Body of pancreas (tissue), 4 donors: Measurements from ENCODE around the gene GTF2A2. TPM values are rescaled to one million over a fixed set of nuclear protein-coding genes. Genes with fewer than 3 reads are reported as not detected.

Experiments
- ATAC-seq: fragments of 150-250 bp; one replicate; pipeline ENCODE4 v1.9.1; 2016
- DNase-seq, 4 donors: peaks; one replicate each; pipeline ENCODE4 v3.0.0-alpha.2; 2019
- H3K27ac ChIP-seq, 4 donors: fragments of 200-600 bp; sonication (generic); 1 replicate in 3 of 4; 2 replicates in 1 of 4; pipeline versions ENCODE4 v1.5.1 to v1.6.1; 2016 to 2019; ENCODE audit warnings: mild to moderate bottlenecking in 1 of 4, mixed read lengths in 1 of 4, moderate library complexity in 1 of 4
- H3K27me3 ChIP-seq, 2 donors: fragments of 200-600 bp; sonication (generic); one replicate each; pipeline ENCODE4 v1.6.0; 2016; ENCODE audit warnings: mild to moderate bottlenecking in 1 of 2
- H3K36me3 ChIP-seq, 2 donors: fragments of 200-600 bp; sonication (generic); replicated peaks in 1 of 2; 2 replicates each; pipeline ENCODE4 v1.5.1; 2016; ENCODE audit warnings: low read depth in 2 of 2; ENCODE audit not compliant: insufficient read depth in 1 of 2
- H3K4me1 ChIP-seq: fragments of 200-600 bp; sonication (generic); one replicate; pipeline ENCODE4 v1.6.0; 2016
- H3K4me3 ChIP-seq, 2 donors: fragments of 200-600 bp; sonication (generic); 1 replicate in 1 of 2; 2 replicates in 1 of 2; pipeline ENCODE4 v1.5.1; 2016 to 2019
- H3K9me3 ChIP-seq, 3 donors: fragments of 200-600 bp; sonication (generic); 1 replicate in 2 of 3; 2 replicates in 1 of 3; pipeline ENCODE4 v1.5.1; 2016
- CTCF ChIP-seq, 7 experiments: fragments of 450-650 bp in 4 of 7; fragments of 200-600 bp in 3 of 7; sonication (generic) in 3 of 7; IDR thresholded peaks; one replicate each; pipeline ENCODE4 v1.5.1; 2016 to 2019; ENCODE audit warnings: antibody characterized with exemption in 7 of 7
- POLR2A ChIP-seq, 3 donors: fragments of 450-650 bp; IDR thresholded peaks; one replicate each; pipeline ENCODE4 v1.6.1; 2016; ENCODE audit warnings: antibody characterized with exemption in 3 of 3, mild to moderate bottlenecking in 2 of 3
- WGBS, 2 donors: methylation state at CpG; one replicate each; pipeline ENCODE4 v1.1.5; 2017; 5-methylcytosine and 5-hydroxymethylcytosine counted together
- intact Hi-C: fragments of 100-400 bp; cut with DNase I; formaldehyde crosslinking; loops from one replicate; pipeline ENCODE4 v1.15.1; 2023
- total RNA-seq, 2 donors: library from RNA; depleted of rRNA; stranded (reverse); fragments of >200 nt; gene quantifications; one replicate each; pipeline ENCODE4 v1.1.0, GENCODE V29; 2016

The GTF2A2 gene
- total RNA-seq, result 10 to 100 TPM in 1 of 2 donors, 1 to 10 TPM in 1; 9.1 to 10.2 TPM

DNA sequence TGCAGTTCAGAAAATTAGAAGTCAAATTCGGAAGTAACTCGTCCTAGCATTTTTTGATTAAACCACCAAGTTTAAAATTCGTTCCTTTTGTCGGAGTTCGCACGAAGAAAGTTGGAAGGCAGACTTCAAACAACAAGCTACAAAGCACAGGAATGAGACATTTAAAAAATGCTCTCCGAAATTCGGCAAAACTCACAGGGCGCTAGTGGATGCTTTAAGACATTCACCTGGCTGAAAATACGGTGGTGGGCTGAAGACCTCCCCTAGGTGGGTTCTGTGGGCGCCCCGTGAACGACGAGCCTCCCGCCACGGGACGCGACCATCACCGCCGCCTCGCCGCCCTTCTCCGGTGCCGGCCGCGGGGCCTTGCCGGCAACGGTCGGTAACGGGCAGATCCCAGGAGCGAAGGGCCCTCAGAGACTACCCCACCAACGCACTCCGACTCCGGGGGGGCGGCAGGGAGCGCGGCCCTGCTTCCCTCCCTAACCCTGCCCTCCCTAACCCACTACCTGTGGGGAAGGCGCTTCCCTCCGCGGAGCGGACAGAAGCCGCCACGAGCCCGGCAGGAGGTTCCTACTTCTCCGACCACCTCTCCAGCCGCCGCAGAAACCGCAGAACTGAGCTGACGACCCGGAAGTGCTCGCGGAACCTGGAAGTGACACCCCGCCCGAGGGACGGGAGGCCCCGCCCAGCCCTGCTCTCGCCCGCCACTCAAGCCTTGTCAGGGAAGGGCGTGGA, at the start of gene GTF2A2:
Gene GTF2A2, minus strand, starts transcription at position 619 of the 738 bp plus-strand sequence. CDS start 5,238 bp downstream, outside the sequence.
- peak; percentile 100 for ATAC-seq
- intact Hi-C loops, result no loop called here
- peaks cover 19% of the 10 kb centered on the region for H3K4me1 ChIP-seq
- peak within 1 kb of the TSS in 3 of 4 donors; percentile 69 to 82 (median 74) for H3K27ac ChIP-seq
- DNase-seq, result peak; percentile 91 to 95 (median 93)
- WGBS, 2 donors, result 0 to 1% methylated on average over 18 to 59 of the region's 59 CpGs
- no peaks in the 10 kb centered on the region for H3K9me3 ChIP-seq
- no peaks in the 10 kb centered on the region for H3K27me3 ChIP-seq
- TF ChIP-seq POLR2A (IDR thresholded peaks at IDR 0.05), result peak; percentile 52 to 80 (median 79)
- TF ChIP-seq CTCF (IDR thresholded peaks at IDR 0.05), result no peak
- H3K36me3 ChIP-seq, result peaks cover 0 to under 1% of the 10 kb centered on the region in 2 donors
- H3K4me3 ChIP-seq, result peak within 1 kb of the TSS; percentile 71 to 81

DNA sequence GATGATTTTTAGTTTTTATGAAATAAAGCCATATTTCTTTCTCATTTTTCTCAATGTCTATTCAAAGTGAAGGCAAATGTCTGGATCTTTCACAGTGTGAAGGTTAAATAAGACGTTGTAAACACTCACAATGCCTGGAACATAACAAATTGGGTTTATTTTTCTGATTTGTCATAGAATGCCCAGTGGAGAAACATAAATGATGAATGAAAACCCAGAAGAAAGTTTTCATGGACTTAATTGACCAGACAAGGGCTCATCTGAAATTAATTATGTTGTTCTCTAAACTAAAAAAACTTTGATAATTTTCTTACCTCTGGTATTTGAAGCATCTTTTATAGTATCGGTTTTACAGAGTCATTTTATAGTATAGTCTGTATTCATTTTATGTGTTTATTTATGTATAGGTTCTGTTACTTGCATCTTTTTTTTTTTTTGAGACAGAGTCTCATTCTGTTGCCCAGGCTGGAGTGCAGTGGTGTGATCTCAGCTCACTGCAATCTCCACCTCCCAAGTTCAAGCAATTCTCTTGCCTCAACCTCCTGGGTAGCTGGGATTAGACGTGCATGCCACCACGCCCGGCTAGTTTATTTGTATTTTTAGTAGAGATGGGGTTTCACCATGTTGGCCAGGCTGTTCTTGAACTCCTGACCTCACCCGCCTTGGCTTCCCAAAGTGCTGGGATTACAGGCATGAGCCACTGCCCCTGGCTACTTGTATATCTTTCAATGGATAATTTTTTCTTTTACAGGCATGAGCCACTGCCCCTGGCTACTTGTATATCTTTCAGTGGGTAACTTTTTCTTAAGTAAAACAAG, 46.9 kb upstream of the GTF2A2 start:
- 65 to 71% methylated on average over 6 of the region's 6 CpGs for WGBS, 2 donors
- Histone ChIP-seq H3K27me3 (no peaks in the 10 kb centered on the region), H3K4me1 (no peaks in the 10 kb centered on the region), H3K27ac (no peak overlapping the region), H3K36me3 (no peaks in the 10 kb centered on the region), H3K4me3 (no peak overlapping the region), H3K9me3 (no peaks in the 10 kb centered on the region)
- no peak for TF ChIP-seq CTCF (IDR thresholded peaks at IDR 0.05)
- intact Hi-C loops, result no loop called here
- DNase-seq, result no peak
- ATAC-seq, result no peak

GRCh38 chr15:59702351-59702750, 45.0 kb upstream of the GTF2A2 start:
- Histone ChIP-seq H3K9me3 (no peaks in the 10 kb centered on the region), H3K36me3 (no peaks in the 10 kb centered on the region), H3K4me1 (no peaks in the 10 kb centered on the region), H3K27ac (no peak overlapping the region), H3K27me3 (no peaks in the 10 kb centered on the region), H3K4me3 (no peak overlapping the region)
- TF ChIP-seq POLR2A (IDR thresholded peaks at IDR 0.05) (no peak), CTCF (IDR thresholded peaks at IDR 0.05) (no peak)
- DNase-seq (no peak), ATAC-seq (no peak)
- intact Hi-C loops, result no loop called here

DNA sequence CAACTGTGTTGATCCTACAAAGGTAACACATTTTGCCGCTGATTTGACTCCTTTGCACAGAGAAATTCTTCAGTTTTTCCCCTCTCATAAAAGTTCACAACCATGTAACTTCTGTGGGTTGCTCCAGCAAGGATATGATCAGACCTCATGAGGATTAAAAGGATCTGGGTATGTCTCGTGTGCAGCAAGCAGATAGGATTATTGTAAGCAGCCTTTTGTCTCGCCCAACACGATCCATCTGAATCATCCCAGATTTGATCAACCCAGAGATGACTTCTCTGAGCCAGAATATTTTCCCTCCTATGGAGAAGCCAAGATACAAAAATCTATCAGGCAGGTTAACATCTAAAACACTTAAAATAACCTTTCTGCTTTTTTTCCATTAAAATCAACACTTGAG, 44.6 kb upstream of the GTF2A2 start:
- H3K4me3 ChIP-seq, result no peak overlapping the region
- no peaks in the 10 kb centered on the region for H3K9me3 ChIP-seq
- no peaks in the 10 kb centered on the region for H3K4me1 ChIP-seq
- TF ChIP-seq CTCF (IDR thresholded peaks at IDR 0.05) (no peak), POLR2A (IDR thresholded peaks at IDR 0.05) (no peak)
- no peak overlapping the region for H3K27ac ChIP-seq
- WGBS, 2 donors, result 75 to 84% methylated on average over 4 of the region's 4 CpGs
- DNase-seq, result no peak
- intact Hi-C loops, result no loop called here
- H3K27me3 ChIP-seq, result no peaks in the 10 kb centered on the region
- ATAC-seq, result no peak
- H3K36me3 ChIP-seq, result no peaks in the 10 kb centered on the region
